Retinal pigment epithelial cell (primary cell): ENCODE results near the gene NAGA.

Source experiments
- DNase-seq: peaks from one replicate; pipeline ENCODE4 v3.0.0-alpha.2; 2010; ENCODE audit warnings: low read depth
- H3K4me3 ChIP-seq: 2 replicates; pipeline ENCODE4 v1.5.1; 2011; ENCODE audit warnings: mild to moderate bottlenecking, low read length, control low read depth, moderate library complexity
- TF ChIP-seq, protein P1 (sequence below): conservative IDR thresholded peaks from 2 replicates; pipeline ENCODE4 v1.5.1; 2011; ENCODE audit warnings: low read depth, low read length, control low read depth, inconsistent platforms

Gene NAGA

DNA sequence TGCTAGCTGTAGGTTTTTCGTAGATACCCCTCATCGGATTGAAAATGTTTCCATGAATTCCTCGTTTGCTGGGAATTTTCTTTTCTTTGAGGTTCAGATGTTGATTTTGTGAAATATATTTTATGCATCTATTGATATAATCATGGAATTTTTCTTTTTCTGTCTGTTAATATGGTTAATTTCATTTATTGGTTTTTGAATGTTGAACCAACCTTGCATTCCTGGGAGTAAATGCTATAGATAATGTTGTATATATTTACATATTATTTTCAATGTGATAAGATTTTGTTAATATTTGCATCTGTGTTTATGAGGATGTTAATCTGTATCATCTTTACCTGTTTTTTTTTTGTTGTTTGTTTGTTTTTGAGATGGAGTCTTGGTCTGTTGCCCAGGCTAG, 30.6 kb upstream of the NAGA start:
- TF ChIP-seq, protein P1, sequence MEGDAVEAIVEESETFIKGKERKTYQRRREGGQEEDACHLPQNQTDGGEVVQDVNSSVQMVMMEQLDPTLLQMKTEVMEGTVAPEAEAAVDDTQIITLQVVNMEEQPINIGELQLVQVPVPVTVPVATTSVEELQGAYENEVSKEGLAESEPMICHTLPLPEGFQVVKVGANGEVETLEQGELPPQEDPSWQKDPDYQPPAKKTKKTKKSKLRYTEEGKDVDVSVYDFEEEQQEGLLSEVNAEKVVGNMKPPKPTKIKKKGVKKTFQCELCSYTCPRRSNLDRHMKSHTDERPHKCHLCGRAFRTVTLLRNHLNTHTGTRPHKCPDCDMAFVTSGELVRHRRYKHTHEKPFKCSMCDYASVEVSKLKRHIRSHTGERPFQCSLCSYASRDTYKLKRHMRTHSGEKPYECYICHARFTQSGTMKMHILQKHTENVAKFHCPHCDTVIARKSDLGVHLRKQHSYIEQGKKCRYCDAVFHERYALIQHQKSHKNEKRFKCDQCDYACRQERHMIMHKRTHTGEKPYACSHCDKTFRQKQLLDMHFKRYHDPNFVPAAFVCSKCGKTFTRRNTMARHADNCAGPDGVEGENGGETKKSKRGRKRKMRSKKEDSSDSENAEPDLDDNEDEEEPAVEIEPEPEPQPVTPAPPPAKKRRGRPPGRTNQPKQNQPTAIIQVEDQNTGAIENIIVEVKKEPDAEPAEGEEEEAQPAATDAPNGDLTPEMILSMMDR, result no peak
- no peak overlapping the region for H3K4me3 ChIP-seq
- no peak for DNase-seq

GRCh38 chr22:42091455-42091782, 20.8 kb upstream of the NAGA start:
- DNase-seq, result no peak
- H3K4me3 ChIP-seq, result peak overlapping the region; percentile 60
- TF ChIP-seq, protein P1, result no peak

DNA sequence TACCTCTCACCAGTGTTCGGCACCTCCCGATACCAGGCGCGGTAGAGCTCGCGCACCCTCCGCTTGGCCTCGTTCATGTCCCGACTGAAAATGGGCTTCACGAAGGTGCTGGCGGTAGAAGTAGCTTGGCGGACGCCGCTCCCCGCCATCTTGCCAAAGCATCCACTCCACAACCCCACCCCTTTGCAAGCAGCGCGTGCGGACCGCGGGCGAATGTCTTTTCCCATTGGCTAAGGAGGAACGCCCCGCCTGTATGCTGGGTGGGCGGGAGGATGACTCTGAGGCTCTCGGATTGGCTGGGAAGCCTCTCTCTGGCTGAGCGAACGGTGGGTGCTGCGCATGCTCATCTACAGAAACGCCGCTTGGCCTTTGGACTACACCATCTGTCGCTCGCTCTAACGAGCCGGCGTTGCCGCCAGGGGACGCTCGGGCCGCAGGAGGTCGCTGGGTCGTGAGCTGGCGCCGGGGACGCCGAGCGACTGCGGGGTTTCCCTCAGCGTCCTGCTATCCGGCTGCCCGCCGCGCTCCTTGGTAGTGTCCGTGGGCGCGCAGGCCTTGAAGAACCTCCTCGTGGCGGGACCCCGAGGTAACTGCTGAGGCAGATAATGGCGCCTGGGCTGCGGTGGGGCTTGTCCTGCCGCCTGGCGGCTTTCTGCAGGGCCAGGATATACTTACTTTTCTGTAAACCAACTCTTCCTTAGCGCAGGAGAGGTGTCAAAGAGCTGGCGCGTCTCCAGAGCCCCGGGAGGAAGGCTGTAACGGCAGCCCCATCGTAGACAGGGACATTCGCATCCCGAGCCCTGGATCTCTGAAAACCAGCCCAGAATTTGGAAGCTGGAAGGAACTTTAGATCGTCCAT, 20.2 kb upstream of the NAGA start, which contains the start of gene NDUFA6:
NDUFA6 (minus strand) TSS at position 177 of the 859 bp plus-strand sequence; CDS start at position 149, 28 bp downstream.
- peak within 1 kb of the TSS; percentile 93 for H3K4me3 ChIP-seq
- DNase-seq, result peak; percentile 96
- TF ChIP-seq, protein P1, result peak; percentile 78

DNA sequence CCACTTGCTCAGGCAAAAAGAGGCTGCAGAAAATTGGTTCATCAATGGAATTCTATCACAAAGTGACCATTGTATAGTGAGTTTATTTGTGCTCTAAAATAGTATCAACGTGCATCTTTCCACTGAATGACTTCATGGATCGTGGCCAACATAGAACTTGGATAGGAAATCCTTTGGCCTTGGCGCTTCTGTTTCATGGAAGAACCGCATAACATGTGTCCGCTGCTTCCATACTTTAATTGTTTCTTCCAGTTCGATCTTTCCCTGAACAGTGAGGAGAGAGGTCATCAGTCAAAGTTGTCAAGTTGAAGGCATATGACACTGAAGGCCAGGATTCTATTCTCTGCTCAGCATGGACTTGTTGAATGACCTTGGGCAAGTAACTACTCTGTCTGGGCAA, 15.4 kb upstream of the NAGA start:
- DNase-seq, result no peak
- TF ChIP-seq, protein P1, result no peak

DNA sequence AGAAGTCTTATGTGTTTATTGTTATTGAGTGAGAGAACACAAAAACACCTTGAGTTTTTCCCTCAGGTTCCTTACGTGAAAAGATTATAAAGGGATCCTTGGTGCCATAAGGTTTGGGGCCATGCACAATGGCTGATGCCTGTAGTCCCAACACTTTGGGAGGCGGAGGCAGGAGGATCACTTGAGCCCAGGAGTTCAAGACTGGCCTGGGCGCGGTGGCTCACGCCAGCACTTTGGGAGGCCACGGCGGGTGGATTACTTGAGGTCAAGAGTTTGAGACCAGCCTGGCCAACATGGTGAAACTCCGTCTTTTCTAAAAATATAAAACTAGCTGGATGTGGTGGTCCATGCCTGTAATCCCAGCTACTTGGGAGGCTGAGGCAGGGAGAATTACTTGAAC, 14.3 kb upstream of the NAGA start:
- TF ChIP-seq, protein P1, result no peak
- DNase-seq, result no peak
- H3K4me3 ChIP-seq, result no peak overlapping the region

More for the DNA sequence above, 15.4 kb upstream of the NAGA start:
- no peak overlapping the region for H3K4me3 ChIP-seq

DNA sequence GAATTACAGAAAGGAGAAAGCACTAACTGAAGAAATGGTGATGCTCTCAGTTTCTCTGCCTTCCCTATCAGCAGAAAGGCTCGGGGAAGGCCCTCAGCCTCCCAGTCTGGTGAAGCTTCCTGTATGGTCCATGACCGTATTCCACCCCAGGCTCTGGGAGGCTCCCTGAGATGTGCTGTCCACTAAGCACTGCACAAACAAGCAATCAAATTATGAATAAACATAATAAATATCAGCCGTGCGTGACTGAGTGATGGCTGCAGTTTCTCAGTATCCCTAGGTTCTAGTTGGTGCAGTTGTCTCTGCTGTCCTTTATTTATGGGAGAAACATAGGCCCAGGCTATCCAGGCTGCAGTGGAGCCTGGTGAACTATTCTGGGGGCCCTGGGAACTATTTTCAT, 12.5 kb upstream of the NAGA start:
- TF ChIP-seq, protein P1, result no peak
- no peak overlapping the region for H3K4me3 ChIP-seq
- DNase-seq, result no peak

DNA sequence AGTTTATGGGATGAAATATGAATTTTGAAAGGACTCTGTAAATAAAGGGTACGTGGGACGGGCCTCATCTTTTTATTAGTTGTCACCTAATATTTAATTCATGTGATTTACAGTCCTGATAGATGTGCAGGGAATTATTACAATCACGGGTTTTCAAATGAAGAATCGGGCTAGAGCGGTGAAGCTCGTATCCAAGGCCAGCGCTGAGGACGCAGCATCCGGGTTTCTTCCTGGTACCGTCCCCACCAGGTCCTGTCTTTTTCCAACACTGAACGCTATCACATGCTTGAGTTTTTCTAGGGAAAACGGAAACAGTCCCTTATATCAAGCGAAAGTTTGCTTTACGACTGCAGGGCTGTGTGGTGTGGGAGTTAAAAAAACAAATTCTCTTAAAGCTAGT, 9.7 kb upstream of the NAGA start:
- DNase-seq, result peak; percentile 33
- TF ChIP-seq, protein P1, result no peak
- H3K4me3 ChIP-seq, result peak overlapping the region; percentile 71
